Natural killer cell (primary cell): ENCODE results near the gene RNASE12. TPM values are rescaled to one million over a fixed set of nuclear protein-coding genes. Genes with fewer than 3 reads are reported as not detected.
"Not testable (repeated sequence)": the region's sequence is repeated elsewhere in the genome, so short reads cannot be mapped to it uniquely, and the experiment has no call there.

Source experiments
- ATAC-seq, 3 donors: fragments of 150-1000 bp in 2 of 3; fragments of 200-7000 bp in 1 of 3; cut with Tn5 transposase; 1 replicate in 1 of 3; 2 replicates in 2 of 3; pipeline ENCODE4 v1.10.0; 2021; ENCODE audit warnings: mild to moderate bottlenecking in 2 of 3, moderate library complexity in 2 of 3
- DNase-seq, 2 donors: peaks; one replicate each; pipeline versions ENCODE4 v3.0.0 to v3.0.0-alpha.2; 2013 to 2021; ENCODE audit warnings: mixed read lengths in 1 of 2
- H3K27ac ChIP-seq: one replicate; pipeline ENCODE4 v1.5.1; 2013; ENCODE audit warnings: mild to moderate bottlenecking, low read length
- H3K27me3 ChIP-seq: one replicate; pipeline ENCODE4 v1.6.1; 2013; ENCODE audit warnings: low read length; ENCODE audit not compliant: control insufficient read depth, insufficient read depth
- H3K36me3 ChIP-seq: one replicate; pipeline ENCODE4 v1.6.1; 2013; ENCODE audit warnings: low read length; ENCODE audit not compliant: control insufficient read depth, insufficient read depth
- H3K4me1 ChIP-seq: one replicate; pipeline ENCODE4 v1.6.1; 2013; ENCODE audit warnings: low read length; ENCODE audit not compliant: control insufficient read depth, insufficient read depth
- H3K4me3 ChIP-seq: one replicate; pipeline ENCODE4 v1.5.1; 2013; ENCODE audit warnings: low read length
- H3K9me3 ChIP-seq: one replicate; pipeline ENCODE4 v1.6.1; 2013; ENCODE audit warnings: low read length; ENCODE audit not compliant: control insufficient read depth, insufficient read depth
- H3K27ac Mint-ChIP-seq, 2 donors: one replicate each; pipeline ENCODE4 v1.8.0; 2022; ENCODE audit warnings: mild to moderate bottlenecking in 2 of 2, mixed read lengths in 2 of 2, moderate library complexity in 1 of 2
- H3K27me3 Mint-ChIP-seq, 2 donors: one replicate each; pipeline ENCODE4 v1.8.0; 2022; ENCODE audit warnings: low read depth in 2 of 2, mixed read lengths in 2 of 2
- H3K36me3 Mint-ChIP-seq: one replicate; pipeline ENCODE4 v1.8.0; 2022; ENCODE audit warnings: mixed read lengths
- H3K4me1 Mint-ChIP-seq, 2 donors: one replicate each; pipeline ENCODE4 v1.8.0; 2022; ENCODE audit warnings: mixed read lengths in 2 of 2
- H3K4me3 Mint-ChIP-seq: one replicate; pipeline ENCODE4 v1.8.0; 2022; ENCODE audit warnings: mild to moderate bottlenecking, moderate library complexity, mixed read lengths
- H3K9me3 Mint-ChIP-seq, 2 donors: one replicate each; pipeline ENCODE4 v1.8.0; 2022; ENCODE audit warnings: mixed read lengths in 2 of 2
- WGBS: methylation state at CpG from one replicate; pipeline ENCODE4 v1.1.7; 2013; ENCODE audit warnings: missing lambda C conversion rate; ENCODE audit not compliant: insufficient coverage; 5-methylcytosine and 5-hydroxymethylcytosine counted together
- intact Hi-C: fragments of 100-400 bp; cut with micrococcal nuclease; formaldehyde crosslinking; loops from one replicate; pipeline ENCODE4 v1.14.2; 2022
- total RNA-seq, 4 donors: library from RNA; stranded (reverse); fragments of 120-200 nt in 1 of 4; gene quantifications; one replicate each; pipeline versions ENCODE4 v1.2.3 to v1.2.4, GENCODE V29; 2013 to 2022
- TF ChIP-seq, protein P1 (sequence below): fragments of 200-600 bp; IDR thresholded peaks from one replicate; pipeline ENCODE4 v1.8.0; 2022; ENCODE audit warnings: antibody characterized with exemption

RNASE12 gene
- total RNA-seq, 3 donors from 2014 or later (not counting 1 experiment from before 2014, with no cell fraction given) = not detected

DNA sequence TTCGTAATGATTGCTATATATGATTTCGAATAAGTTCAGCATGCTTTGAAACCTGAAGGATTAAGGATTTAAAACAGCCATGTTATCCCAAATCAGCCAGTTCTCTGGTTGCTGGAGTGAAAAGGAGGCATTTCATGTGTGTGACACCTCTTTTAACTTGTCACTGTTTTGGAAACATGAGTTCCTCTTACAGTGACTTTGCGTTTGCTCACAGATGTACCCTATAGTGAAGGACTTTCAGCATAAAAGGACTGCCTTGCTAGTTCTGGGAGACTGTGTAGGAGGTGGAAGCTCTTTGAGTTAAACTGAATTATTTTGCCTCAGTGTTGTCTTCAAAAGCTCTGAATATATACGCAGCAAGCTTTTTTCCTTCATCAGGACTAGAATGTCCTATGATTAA lies 10.9 kb downstream of the RNASE12 start:
- Mint-ChIP-seq H3K36me3 (no peaks in the 10 kb centered on the region), H3K9me3 (no peaks in the 10 kb centered on the region), H3K4me3 (no peak overlapping the region), H3K4me1 (no peaks in the 10 kb centered on the region), H3K27me3 (peaks cover 3 to 16% of the 10 kb centered on the region in 2 donors), H3K27ac (no peak overlapping the region)
- Histone ChIP-seq H3K36me3 (no peaks in the 10 kb centered on the region), H3K27ac (no peak overlapping the region), H3K4me3 (no peak overlapping the region), H3K27me3 (no peaks in the 10 kb centered on the region), H3K9me3 (no peaks in the 10 kb centered on the region), H3K4me1 (no peaks in the 10 kb centered on the region)
- WGBS = 75% methylated on average over 4 of the region's 4 CpGs
- no peak for ATAC-seq
- intact Hi-C loops = no loop called here
- no peak for DNase-seq
- TF ChIP-seq, protein P1, sequence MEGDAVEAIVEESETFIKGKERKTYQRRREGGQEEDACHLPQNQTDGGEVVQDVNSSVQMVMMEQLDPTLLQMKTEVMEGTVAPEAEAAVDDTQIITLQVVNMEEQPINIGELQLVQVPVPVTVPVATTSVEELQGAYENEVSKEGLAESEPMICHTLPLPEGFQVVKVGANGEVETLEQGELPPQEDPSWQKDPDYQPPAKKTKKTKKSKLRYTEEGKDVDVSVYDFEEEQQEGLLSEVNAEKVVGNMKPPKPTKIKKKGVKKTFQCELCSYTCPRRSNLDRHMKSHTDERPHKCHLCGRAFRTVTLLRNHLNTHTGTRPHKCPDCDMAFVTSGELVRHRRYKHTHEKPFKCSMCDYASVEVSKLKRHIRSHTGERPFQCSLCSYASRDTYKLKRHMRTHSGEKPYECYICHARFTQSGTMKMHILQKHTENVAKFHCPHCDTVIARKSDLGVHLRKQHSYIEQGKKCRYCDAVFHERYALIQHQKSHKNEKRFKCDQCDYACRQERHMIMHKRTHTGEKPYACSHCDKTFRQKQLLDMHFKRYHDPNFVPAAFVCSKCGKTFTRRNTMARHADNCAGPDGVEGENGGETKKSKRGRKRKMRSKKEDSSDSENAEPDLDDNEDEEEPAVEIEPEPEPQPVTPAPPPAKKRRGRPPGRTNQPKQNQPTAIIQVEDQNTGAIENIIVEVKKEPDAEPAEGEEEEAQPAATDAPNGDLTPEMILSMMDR = no peak

DNA sequence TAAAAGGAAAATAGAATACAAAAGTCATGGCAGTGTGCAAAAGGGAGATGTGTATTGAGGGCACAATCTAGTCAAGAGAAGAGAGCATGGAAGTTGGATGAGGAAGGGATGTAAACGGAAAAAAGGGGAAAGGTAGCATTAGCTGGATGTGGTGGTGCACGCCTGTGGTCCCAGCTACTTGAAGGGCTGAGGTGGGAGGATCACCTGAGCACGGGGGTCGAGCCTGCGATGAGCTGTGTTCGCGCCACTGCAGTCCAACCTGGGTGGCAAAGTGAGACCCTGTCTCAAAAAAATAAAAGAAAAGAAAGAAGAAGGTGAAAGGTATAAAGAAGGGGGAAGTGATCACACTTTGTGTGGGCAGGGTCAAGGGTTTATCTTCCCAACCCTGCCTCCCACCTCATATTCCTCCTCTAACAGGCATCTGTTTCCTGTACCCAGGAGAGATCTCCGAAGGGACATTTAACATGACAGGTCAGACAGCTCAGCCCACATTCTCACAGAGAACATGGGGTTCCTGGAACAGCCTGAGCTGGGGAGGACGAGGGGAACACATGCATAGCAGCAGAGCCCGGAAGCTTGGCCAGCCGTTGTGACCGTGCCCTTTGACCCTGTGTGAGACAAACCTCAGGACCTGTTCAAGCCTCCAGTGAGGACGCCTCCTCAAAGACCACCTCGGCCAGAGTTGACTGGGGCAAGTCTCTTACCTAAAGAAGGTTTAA lies 12.2 kb downstream of the RNASE12 start:
- no peak overlapping the region for H3K4me3 ChIP-seq
- H3K36me3 Mint-ChIP-seq = no peaks in the 10 kb centered on the region
- no peak overlapping the region for H3K4me3 Mint-ChIP-seq
- H3K9me3 ChIP-seq = no peaks in the 10 kb centered on the region
- H3K27ac Mint-ChIP-seq = no peak overlapping the region
- DNase-seq (no peak), ATAC-seq (no peak)
- no peaks in the 10 kb centered on the region for H3K4me1 Mint-ChIP-seq
- intact Hi-C loops = no loop called here
- H3K9me3 Mint-ChIP-seq = no peaks in the 10 kb centered on the region
- H3K27ac ChIP-seq = no peak overlapping the region
- WGBS = 65% methylated on average over 14 of the region's 14 CpGs
- H3K27me3 ChIP-seq = no peaks in the 10 kb centered on the region
- no peaks in the 10 kb centered on the region for H3K4me1 ChIP-seq
- no peaks in the 10 kb centered on the region for H3K36me3 ChIP-seq
- peaks cover 4 to 13% of the 10 kb centered on the region in 2 donors for H3K27me3 Mint-ChIP-seq
- TF ChIP-seq, protein P1 = no peak

DNA sequence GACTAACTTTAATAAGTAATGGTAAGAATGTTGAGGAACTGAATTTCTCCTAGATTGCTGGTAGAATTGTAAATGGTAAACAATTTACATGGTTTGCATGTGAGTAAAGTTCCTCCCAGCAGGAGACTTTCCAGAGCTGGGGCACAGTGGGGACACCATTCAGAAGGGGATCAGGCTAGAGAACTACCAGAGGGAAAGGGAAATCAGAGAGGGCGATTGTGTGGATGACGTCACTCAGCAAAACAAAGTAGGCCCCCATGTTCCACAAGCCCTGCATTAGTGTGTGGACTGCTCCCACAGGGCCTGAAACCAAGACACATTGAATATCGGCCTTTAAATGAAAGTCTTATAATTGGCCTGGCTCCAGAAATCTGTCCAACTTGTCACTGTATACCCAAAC lies 12.9 kb downstream of the RNASE12 start:
- H3K27me3 Mint-ChIP-seq = peaks cover 4 to 10% of the 10 kb centered on the region in 2 donors
- no peaks in the 10 kb centered on the region for H3K27me3 ChIP-seq
- no peak overlapping the region for H3K4me3 Mint-ChIP-seq
- H3K4me3 ChIP-seq = no peak overlapping the region
- WGBS = 96% methylated on average over 3 of the region's 3 CpGs
- no peaks in the 10 kb centered on the region for H3K36me3 Mint-ChIP-seq
- ATAC-seq (no peak), DNase-seq (no peak)
- H3K4me1 ChIP-seq = no peaks in the 10 kb centered on the region
- TF ChIP-seq, protein P1 = no peak
- H3K9me3 ChIP-seq = no peaks in the 10 kb centered on the region
- H3K27ac Mint-ChIP-seq = no peak overlapping the region
- H3K27ac ChIP-seq = no peak overlapping the region
- H3K4me1 Mint-ChIP-seq = no peaks in the 10 kb centered on the region
- H3K36me3 ChIP-seq = no peaks in the 10 kb centered on the region
- no peaks in the 10 kb centered on the region for H3K9me3 Mint-ChIP-seq
- intact Hi-C loops = no loop called here

DNA sequence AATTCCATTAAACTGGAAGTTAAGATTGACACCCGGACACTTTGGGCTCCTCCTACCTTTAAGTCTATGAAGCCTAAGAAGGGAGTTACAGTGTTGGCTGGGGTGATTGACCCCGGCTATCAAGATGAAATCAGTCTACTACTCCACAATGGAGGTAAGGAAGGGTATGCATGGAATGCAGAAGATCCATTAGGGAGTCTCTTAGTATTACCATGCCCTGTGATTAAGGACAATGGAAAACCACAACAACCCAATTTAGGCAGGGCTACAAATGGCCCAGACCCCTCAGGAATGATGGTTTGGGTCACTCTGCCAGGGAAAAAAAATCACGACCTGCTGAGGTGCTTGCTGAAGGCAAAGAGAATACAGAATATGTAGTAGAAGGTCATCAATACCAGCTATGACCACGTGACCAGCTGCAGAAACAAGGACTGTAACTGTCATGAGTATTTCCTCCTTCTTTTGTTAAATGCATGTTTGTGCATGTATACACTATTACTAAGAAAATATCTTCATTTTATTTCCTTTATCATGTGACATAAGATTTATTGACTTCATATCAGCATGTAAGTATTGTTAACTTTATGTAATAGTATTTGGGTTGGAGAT lies 18.7 kb downstream of the RNASE12 start:
- H3K4me3 ChIP-seq, H3K27me3 ChIP-seq, ATAC-seq, H3K27ac Mint-ChIP-seq, H3K4me3 Mint-ChIP-seq, DNase-seq, H3K4me1 ChIP-seq, H3K9me3 ChIP-seq, intact Hi-C loops, H3K36me3 Mint-ChIP-seq, H3K9me3 Mint-ChIP-seq, H3K4me1 Mint-ChIP-seq, H3K27ac ChIP-seq, H3K36me3 ChIP-seq: not testable (repeated sequence)
- peaks cover 4 to 10% of the 10 kb centered on the region in 2 donors for H3K27me3 Mint-ChIP-seq
- 88% methylated on average over 2 of the region's 4 CpGs for WGBS

DNA sequence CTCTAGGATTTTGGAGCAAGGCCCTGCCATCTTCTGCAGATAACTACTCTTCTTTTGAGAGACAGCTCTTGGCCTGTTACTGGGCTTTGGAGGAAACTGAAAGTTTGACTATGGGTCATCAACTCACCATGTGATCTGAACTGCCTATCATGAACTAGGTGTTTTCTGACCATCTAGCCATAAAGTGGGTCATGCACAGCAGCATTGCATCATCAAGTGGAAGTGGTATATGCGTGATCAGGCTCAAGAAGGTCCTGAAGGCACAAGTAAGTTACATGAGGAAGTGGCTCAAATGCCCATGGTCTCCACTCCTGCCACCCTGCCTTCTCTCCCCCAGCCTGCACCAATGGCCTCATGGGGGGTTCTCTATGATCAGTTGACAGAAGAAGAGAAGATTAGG lies 20.5 kb downstream of the RNASE12 start:
- H3K27ac ChIP-seq, H3K4me3 ChIP-seq, H3K36me3 Mint-ChIP-seq, H3K9me3 Mint-ChIP-seq, ATAC-seq, H3K27me3 ChIP-seq, H3K4me1 Mint-ChIP-seq, H3K4me3 Mint-ChIP-seq, H3K4me1 ChIP-seq, H3K27ac Mint-ChIP-seq, DNase-seq, H3K9me3 ChIP-seq, H3K36me3 ChIP-seq, intact Hi-C loops: not testable (repeated sequence)
- WGBS = 0% methylated on average over 1 of the region's 1 CpG
- peaks cover 4 to 10% of the 10 kb centered on the region in 2 donors for H3K27me3 Mint-ChIP-seq

DNA sequence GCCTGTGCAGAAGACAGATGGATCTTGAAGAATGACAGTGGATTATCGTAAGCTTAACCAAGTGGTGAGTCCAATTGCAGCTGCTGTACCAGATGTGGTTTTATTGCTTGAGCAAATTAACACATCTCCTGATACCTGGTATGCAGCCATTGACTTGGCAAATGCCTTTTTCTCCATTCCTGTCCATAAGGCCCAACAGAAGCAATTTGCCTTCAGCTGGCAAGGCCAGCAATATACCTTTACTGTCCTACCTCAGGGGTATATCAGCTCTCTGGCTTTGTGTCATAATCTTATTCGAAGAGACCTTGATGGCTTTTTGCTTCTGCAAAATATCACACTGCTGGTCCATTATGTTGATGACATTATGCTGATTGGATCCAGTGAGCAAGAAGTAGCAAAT lies 21.3 kb downstream of the RNASE12 start:
- H3K9me3 ChIP-seq, H3K27ac ChIP-seq, H3K4me3 ChIP-seq, H3K36me3 ChIP-seq, intact Hi-C loops, H3K27me3 ChIP-seq, H3K4me3 Mint-ChIP-seq, H3K4me1 ChIP-seq, H3K36me3 Mint-ChIP-seq, DNase-seq, H3K27me3 Mint-ChIP-seq, H3K9me3 Mint-ChIP-seq, H3K4me1 Mint-ChIP-seq, H3K27ac Mint-ChIP-seq, ATAC-seq: not testable (repeated sequence)
- 94% methylated on average over 2 of the region's 2 CpGs for WGBS
